Peyer's patch (tissue), 4 donors: Measurements from ENCODE around the gene RIC3.

ENCODE experiments used
- POLR2A ChIP-seq, 2 donors: fragments of 450-650 bp; IDR thresholded peaks; one replicate each; pipeline ENCODE4 v1.5.1; 2017; ENCODE audit warnings: antibody characterized with exemption in 2 of 2, mild to moderate bottlenecking in 2 of 2, moderate library complexity in 2 of 2
- TF ChIP-seq, protein P1 (sequence below), 6 experiments: fragments of 450-650 bp in 4 of 6; fragments of 200-600 bp in 2 of 6; sonication (generic) in 1 of 6; IDR thresholded peaks; one replicate each; pipeline ENCODE4 v1.5.1; 2017 to 2019; ENCODE audit warnings: antibody characterized with exemption in 6 of 6, mild to moderate bottlenecking in 3 of 6, moderate library complexity in 1 of 6

- TF ChIP-seq POLR2A (IDR thresholded peaks at IDR 0.05) = no peak
- TF ChIP-seq, protein P1, sequence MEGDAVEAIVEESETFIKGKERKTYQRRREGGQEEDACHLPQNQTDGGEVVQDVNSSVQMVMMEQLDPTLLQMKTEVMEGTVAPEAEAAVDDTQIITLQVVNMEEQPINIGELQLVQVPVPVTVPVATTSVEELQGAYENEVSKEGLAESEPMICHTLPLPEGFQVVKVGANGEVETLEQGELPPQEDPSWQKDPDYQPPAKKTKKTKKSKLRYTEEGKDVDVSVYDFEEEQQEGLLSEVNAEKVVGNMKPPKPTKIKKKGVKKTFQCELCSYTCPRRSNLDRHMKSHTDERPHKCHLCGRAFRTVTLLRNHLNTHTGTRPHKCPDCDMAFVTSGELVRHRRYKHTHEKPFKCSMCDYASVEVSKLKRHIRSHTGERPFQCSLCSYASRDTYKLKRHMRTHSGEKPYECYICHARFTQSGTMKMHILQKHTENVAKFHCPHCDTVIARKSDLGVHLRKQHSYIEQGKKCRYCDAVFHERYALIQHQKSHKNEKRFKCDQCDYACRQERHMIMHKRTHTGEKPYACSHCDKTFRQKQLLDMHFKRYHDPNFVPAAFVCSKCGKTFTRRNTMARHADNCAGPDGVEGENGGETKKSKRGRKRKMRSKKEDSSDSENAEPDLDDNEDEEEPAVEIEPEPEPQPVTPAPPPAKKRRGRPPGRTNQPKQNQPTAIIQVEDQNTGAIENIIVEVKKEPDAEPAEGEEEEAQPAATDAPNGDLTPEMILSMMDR (IDR thresholded peaks at IDR 0.05) = no peak
Measured at GRCh38 chr11:8058216-8058615, 110.6 kb downstream of the RIC3 start.
